Activated effector memory CD4-positive, alpha-beta T cell treated with Interleukin-2 at 50 U/mL for 16 hours (primary cell): Measurements from ENCODE around the gene NDST4.

ENCODE experiments used
- DNase-seq: peaks from one replicate; pipeline ENCODE4 v3.0.0-alpha.2; 2020

NDST4 gene

GRCh38 chr4:114900934-114901333 lies 212.5 kb downstream of the NDST4 start:
- no peak for DNase-seq

- no peak for DNase-seq
Observed at GRCh38 chr4:114890773-114891172, 222.6 kb downstream of the NDST4 start.

- no peak for DNase-seq
Observed at GRCh38 chr4:114886761-114887160, 226.7 kb downstream of the NDST4 start.

GRCh38 chr4:114883641-114884040 lies 229.8 kb downstream of the NDST4 start:
- no peak for DNase-seq

GRCh38 chr4:114879916-114880669 lies 233.3 kb downstream of the NDST4 start:
- DNase-seq = no peak

GRCh38 chr4:114875630-114876029 lies 237.8 kb downstream of the NDST4 start:
- no peak for DNase-seq

- no peak for DNase-seq
Observed at GRCh38 chr4:114874321-114874720, 239.1 kb downstream of the NDST4 start.

GRCh38 chr4:114870987-114871386 lies 242.4 kb downstream of the NDST4 start:
- no peak for DNase-seq

- no peak for DNase-seq
Observed at GRCh38 chr4:114866901-114867670, 246.3 kb downstream of the NDST4 start.

GRCh38 chr4:114864060-114864459 lies 249.4 kb downstream of the NDST4 start:
- DNase-seq = no peak

GRCh38 chr4:114860786-114861185 lies 252.6 kb downstream of the NDST4 start:
- no peak for DNase-seq

- DNase-seq = no peak
Observed at GRCh38 chr4:114857831-114858230, 255.6 kb downstream of the NDST4 start.

- DNase-seq = no peak
Observed at GRCh38 chr4:114839986-114840385, 273.4 kb downstream of the NDST4 start.

GRCh38 chr4:114830628-114831027 lies 282.8 kb downstream of the NDST4 start:
- no peak for DNase-seq

GRCh38 chr4:114827651-114828050 lies 285.8 kb downstream of the NDST4 start:
- DNase-seq = no peak

- no peak for DNase-seq
Observed at GRCh38 chr4:114815760-114816159, 297.7 kb downstream of the NDST4 start.

GRCh38 chr4:114813961-114814360 lies 299.5 kb downstream of the NDST4 start:
- DNase-seq = no peak

GRCh38 chr4:114811564-114812301 lies 301.7 kb downstream of the NDST4 start:
- no peak for DNase-seq

GRCh38 chr4:114807759-114808404 lies 305.5 kb downstream of the NDST4 start:
- DNase-seq = no peak

GRCh38 chr4:114807357-114807756 lies 306.1 kb downstream of the NDST4 start:
- DNase-seq = no peak

GRCh38 chr4:114791976-114792375 lies 321.4 kb downstream of the NDST4 start:
- no peak for DNase-seq

GRCh38 chr4:114785570-114785969 lies 327.9 kb downstream of the NDST4 start:
- no peak for DNase-seq

- no peak for DNase-seq
Observed at GRCh38 chr4:114783215-114783595, 330.2 kb downstream of the NDST4 start.
